Smooth muscle cell (in vitro differentiated cells): ENCODE results near the gene PDCL2. TPM values are rescaled to one million over a fixed set of nuclear protein-coding genes. Genes with fewer than 3 reads are reported as not detected.

Experiments
- DNase-seq: peaks from one replicate; lab custom pipeline; 2025; ENCODE audit not compliant: unreplicated experiment; lab: John Stamatoyannopoulos, UW
- H2AFZ ChIP-seq: fragments of 200-600 bp; sonication (generic); 2 replicates; pipeline ENCODE4 v1.6.0; 2016; ENCODE audit warnings: antibody characterized with exemption, low read depth, mild to moderate bottlenecking
- H3F3A ChIP-seq: fragments of 200-600 bp; sonication (generic); 2 replicates; pipeline ENCODE4 v1.6.0; 2017; ENCODE audit warnings: antibody characterized with exemption, low read depth
- H3K27ac ChIP-seq: fragments of 200-600 bp; sonication (generic); 2 replicates; pipeline ENCODE4 v1.5.1; 2016; ENCODE audit warnings: low read depth, mild to moderate bottlenecking
- H3K27me3 ChIP-seq: fragments of 200-600 bp; sonication (generic); 2 replicates; pipeline ENCODE4 v1.6.1; 2016; ENCODE audit warnings: low read depth, mild to moderate bottlenecking
- H3K36me3 ChIP-seq: fragments of 200-600 bp; sonication (generic); 2 replicates; pipeline ENCODE4 v1.5.1; 2016; ENCODE audit warnings: low read depth
- H3K4me1 ChIP-seq: fragments of 200-600 bp; sonication (generic); 2 replicates; pipeline ENCODE4 v1.5.1; 2016; ENCODE audit warnings: low read depth
- H3K4me2 ChIP-seq: fragments of 200-600 bp; sonication (generic); 2 replicates; pipeline ENCODE4 v1.6.0; 2016; ENCODE audit warnings: mild to moderate bottlenecking
- H3K4me3 ChIP-seq: fragments of 200-600 bp; sonication (generic); 2 replicates; pipeline ENCODE4 v1.5.1; 2016; ENCODE audit warnings: mild to moderate bottlenecking
- H3K79me2 ChIP-seq: fragments of 200-600 bp; sonication (generic); 2 replicates; pipeline ENCODE4 v1.6.0; 2016; ENCODE audit warnings: low read depth, mild to moderate bottlenecking
- H3K9ac ChIP-seq: fragments of 200-600 bp; sonication (generic); 2 replicates; pipeline ENCODE4 v1.6.0; 2016; ENCODE audit warnings: low read depth
- H3K9me3 ChIP-seq: fragments of 200-600 bp; sonication (generic); replicated peaks from 2 replicates; pipeline ENCODE4 v1.5.1; 2016; ENCODE audit warnings: low read depth
- H4K20me1 ChIP-seq: fragments of 200-600 bp; sonication (generic); 2 replicates; pipeline ENCODE4 v1.6.0; 2016; ENCODE audit warnings: low read depth
- CTCF ChIP-seq: fragments of 200-600 bp; sonication (generic); IDR thresholded peaks from 2 replicates; pipeline ENCODE4 v1.5.1; 2017; ENCODE audit warnings: borderline replicate concordance, mild to moderate bottlenecking, antibody characterized with exemption; ENCODE audit not compliant: insufficient read depth, poor library complexity, severe bottlenecking
- WGBS: methylation state at CpG from one replicate; pipeline ENCODE4 v1.1.7; 2016; ENCODE audit warnings: low lambda C conversion rate; 5-methylcytosine and 5-hydroxymethylcytosine counted together
- polyA plus RNA-seq: library from polyadenylated mRNA; unstranded; fragments of >200 nt; fragmentation: Nextera tagmentation; extraction: Ambion mirVana; gene quantifications from 2 replicates; pipeline ENCODE4 v1.2.1, GENCODE V29; 2016
- total RNA-seq: library from RNA; depleted of rRNA; stranded (reverse); fragments of >200 nt; gene quantifications from 2 replicates; pipeline ENCODE4 v1.2.3, GENCODE V29; 2014

Gene PDCL2
- total and polyA plus RNA-seq, 2 experiments from 2014 or later: not detected

- Histone ChIP-seq H3K79me2 (peaks cover 80% of the 10 kb centered on the region), H3K36me3 (no peaks in the 10 kb centered on the region), H2AFZ (no peak overlapping the region), H3K27ac (no peak overlapping the region), H3K9ac (no peak overlapping the region), H3K9me3 (peaks cover 7% of the 10 kb centered on the region), H3K4me3 (no peak overlapping the region), H4K20me1 (peaks cover 12% of the 10 kb centered on the region), H3F3A (no peaks in the 10 kb centered on the region), H3K4me2 (no peak overlapping the region), H3K27me3 (no peaks in the 10 kb centered on the region), H3K4me1 (peaks cover 4% of the 10 kb centered on the region)
- 85% methylated on average over 4 of the region's 4 CpGs for WGBS
- no peak for TF ChIP-seq CTCF
- no peak for DNase-seq
Measured at GRCh38 chr4:55530691-55531090, 61.4 kb downstream of the PDCL2 start.

- Histone ChIP-seq H3K4me2 (no peak overlapping the region), H3K36me3 (no peaks in the 10 kb centered on the region), H3K9ac (no peak overlapping the region), H4K20me1 (peaks cover 12% of the 10 kb centered on the region), H3K27ac (no peak overlapping the region), H3K4me1 (peaks cover 4% of the 10 kb centered on the region), H3K79me2 (peaks cover 80% of the 10 kb centered on the region), H2AFZ (no peak overlapping the region), H3F3A (no peaks in the 10 kb centered on the region), H3K27me3 (no peaks in the 10 kb centered on the region), H3K4me3 (no peak overlapping the region), H3K9me3 (peaks cover 7% of the 10 kb centered on the region)
- no peak for TF ChIP-seq CTCF
- no peak for DNase-seq
- 83% methylated on average over 4 of the region's 4 CpGs for WGBS
Measured at GRCh38 chr4:55530167-55530566, 61.9 kb downstream of the PDCL2 start.

GRCh38 chr4:55528491-55528890, 63.6 kb downstream of the PDCL2 start:
- TF ChIP-seq CTCF: no peak
- Histone ChIP-seq H3K9me3 (peaks cover 7% of the 10 kb centered on the region), H3K4me1 (peaks cover 4% of the 10 kb centered on the region), H3K4me3 (no peak overlapping the region), H2AFZ (no peak overlapping the region), H3K9ac (no peak overlapping the region), H3K79me2 (peaks cover 81% of the 10 kb centered on the region), H3K27ac (no peak overlapping the region), H3K4me2 (no peak overlapping the region), H3K36me3 (no peaks in the 10 kb centered on the region), H3K27me3 (no peaks in the 10 kb centered on the region), H4K20me1 (peaks cover 12% of the 10 kb centered on the region), H3F3A (no peaks in the 10 kb centered on the region)
- WGBS: 97% methylated on average over 3 of the region's 3 CpGs
- DNase-seq: no peak

GRCh38 chr4:55524844-55525571, 67.0 kb downstream of the PDCL2 start:
- peaks cover 83% of the 10 kb centered on the region for H3K79me2 ChIP-seq
- H3F3A ChIP-seq: no peaks in the 10 kb centered on the region
- no peaks in the 10 kb centered on the region for H3K36me3 ChIP-seq
- H3K4me2 ChIP-seq: no peak overlapping the region
- no peak for DNase-seq
- 83% methylated on average over 4 of the region's 4 CpGs for WGBS
- H3K4me1 ChIP-seq: peaks cover 4% of the 10 kb centered on the region
- H3K4me3 ChIP-seq: no peak overlapping the region
- H3K27ac ChIP-seq: peak overlapping the region; percentile 20
- H3K9ac ChIP-seq: no peak overlapping the region
- TF ChIP-seq CTCF: no peak
- H3K27me3 ChIP-seq: no peaks in the 10 kb centered on the region
- H2AFZ ChIP-seq: no peak overlapping the region
- peaks cover 35% of the 10 kb centered on the region for H4K20me1 ChIP-seq
- H3K9me3 ChIP-seq: no peaks in the 10 kb centered on the region
